Occipital lobe (tissue), 2 donors: Measurements from ENCODE around the gene ASGR1. TPM values are rescaled to one million over a fixed set of nuclear protein-coding genes. Genes with fewer than 3 reads are reported as not detected.

Experiments
- DNase-seq: peaks from one replicate; lab custom pipeline; 2025; lab: John Stamatoyannopoulos, UW
- total RNA-seq: library from RNA; depleted of rRNA; stranded (reverse); fragments of >200 nt; gene quantifications from one replicate; pipeline ENCODE4 v1.2.3, GENCODE V29; 2014

ASGR1 gene
- total RNA-seq = 15.6 TPM

- no peak for DNase-seq
Observed at GRCh38 chr17:7179317-7180254, at the start of gene ASGR1. Gene ASGR1 (minus strand): TSS chr17:7179370. CDS start chr17:7178563, 807 bp downstream.

GRCh38 chr17:7228920-7229319 is 49.8 kb upstream of the ASGR1 start:
- no peak for DNase-seq

- no peak for DNase-seq
Observed at GRCh38 chr17:7226721-7227710, 47.8 kb upstream of the ASGR1 start.

DNA sequence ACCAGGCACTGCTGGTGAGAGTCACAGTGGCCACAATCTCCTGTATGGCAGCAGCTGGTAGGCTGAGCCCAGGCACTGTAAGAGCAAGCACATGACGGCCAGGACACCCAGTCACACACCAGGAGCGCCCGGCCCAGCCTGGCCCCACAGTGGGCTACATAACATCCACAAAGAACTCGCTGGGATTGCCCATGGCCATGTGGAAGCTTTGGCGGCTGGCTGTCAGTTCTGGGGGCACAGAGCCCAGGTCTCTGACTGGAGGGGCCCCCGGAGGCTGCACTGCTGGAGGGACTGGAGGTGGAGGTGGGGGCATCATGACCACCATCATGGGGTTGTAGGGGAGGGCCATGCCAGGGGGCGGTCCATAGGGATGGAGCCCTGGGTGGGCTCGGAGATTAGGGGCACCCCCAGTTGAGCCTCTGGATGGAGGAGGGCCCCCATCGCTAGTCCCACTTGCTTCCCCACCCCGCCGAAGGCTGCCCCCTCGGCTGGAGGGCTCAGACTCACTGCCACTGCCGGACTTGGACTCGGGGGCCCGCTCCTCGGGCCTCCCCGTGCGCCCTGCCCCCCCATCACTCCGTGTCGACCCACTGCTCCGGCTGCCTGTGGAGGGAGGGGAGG is 46.7 kb upstream of the ASGR1 start:
- DNase-seq = no peak

DNA sequence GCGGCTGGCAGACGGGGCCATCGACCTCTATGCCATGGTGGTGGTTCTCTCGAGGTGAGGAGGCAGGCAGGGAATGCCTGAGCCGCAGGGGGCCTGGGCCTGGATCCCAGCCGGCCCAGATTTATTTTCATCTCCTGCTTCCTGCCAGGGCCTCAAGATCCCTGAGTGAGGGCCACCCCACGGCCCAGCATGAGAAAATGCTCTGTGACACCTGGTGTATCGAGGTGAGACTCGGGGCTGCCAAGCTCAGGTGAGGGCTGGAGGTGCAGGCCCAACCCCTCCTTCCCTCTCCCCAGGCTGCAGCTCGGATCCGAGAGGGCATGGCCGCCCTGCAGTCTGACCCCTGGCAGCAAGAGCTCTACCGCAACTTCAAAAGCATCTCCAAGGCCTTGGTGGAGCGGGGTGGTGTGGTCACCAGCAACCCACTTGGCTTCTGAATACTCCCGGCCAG is 45.5 kb upstream of the ASGR1 start:
- DNase-seq = no peak

DNA sequence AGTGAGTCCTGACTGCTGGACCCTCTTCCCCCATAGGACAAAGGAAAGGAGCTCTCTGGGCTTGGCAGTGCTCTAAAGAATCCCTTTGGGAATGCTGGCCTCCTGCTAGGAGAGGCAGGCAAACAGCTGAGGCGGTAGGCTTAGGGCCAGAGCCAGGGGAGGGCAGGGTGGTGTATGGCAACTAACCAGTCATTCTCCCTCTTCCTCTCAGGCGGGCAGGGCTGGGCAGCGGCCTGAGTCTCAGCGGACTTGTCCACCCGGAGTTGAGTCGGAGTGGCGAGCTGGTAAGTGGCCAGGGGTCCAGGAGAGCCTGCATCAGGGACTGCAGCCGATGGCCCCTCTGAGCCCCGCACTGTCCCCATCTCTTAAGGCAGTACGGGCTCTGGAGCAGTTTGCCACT is 44.9 kb upstream of the ASGR1 start:
- no peak for DNase-seq

- DNase-seq = no peak
Observed at GRCh38 chr17:7223375-7223774, 44.2 kb upstream of the ASGR1 start.

GRCh38 chr17:7222972-7223292 is 43.8 kb upstream of the ASGR1 start:
- DNase-seq = no peak

DNA sequence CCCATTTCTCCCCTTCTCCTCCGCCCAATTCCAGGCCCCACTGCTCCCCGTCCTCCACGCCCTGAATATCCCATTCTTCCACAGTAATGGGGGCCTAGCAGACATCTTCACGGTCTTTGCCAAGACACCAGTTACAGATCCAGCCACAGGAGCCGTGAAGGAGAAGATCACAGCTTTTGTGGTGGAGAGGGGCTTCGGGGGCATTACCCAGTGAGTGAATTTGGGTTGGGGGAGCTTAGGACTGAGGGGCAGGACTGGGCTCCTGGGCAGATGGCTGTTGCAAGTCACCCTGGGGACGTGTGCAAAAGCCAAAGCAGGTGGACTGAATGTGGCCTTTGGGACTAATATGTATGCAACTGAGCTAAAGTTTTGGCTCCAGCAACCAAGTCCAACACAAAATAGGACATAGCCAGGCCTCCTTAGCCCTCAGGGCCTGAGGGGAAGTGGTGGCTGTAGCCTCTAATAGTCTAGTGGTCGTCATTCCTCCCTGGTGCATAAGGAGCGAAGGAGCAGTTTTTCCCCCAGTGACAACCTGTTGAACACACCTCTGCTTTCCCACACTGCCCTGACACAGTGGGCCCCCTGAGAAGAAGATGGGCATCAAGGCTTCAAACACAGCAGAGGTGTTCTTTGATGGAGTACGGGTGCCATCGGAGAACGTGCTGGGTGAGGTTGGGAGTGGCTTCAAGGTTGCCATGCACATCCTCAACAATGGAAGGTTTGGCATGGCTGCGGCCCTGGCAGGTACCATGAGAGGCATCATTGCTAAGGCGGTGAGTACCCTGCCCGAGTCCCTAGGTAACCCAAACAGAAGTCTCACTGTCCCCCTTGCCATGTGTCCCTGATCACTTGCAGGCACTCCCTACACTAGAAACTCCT is 43.2 kb upstream of the ASGR1 start:
- DNase-seq = no peak

DNA sequence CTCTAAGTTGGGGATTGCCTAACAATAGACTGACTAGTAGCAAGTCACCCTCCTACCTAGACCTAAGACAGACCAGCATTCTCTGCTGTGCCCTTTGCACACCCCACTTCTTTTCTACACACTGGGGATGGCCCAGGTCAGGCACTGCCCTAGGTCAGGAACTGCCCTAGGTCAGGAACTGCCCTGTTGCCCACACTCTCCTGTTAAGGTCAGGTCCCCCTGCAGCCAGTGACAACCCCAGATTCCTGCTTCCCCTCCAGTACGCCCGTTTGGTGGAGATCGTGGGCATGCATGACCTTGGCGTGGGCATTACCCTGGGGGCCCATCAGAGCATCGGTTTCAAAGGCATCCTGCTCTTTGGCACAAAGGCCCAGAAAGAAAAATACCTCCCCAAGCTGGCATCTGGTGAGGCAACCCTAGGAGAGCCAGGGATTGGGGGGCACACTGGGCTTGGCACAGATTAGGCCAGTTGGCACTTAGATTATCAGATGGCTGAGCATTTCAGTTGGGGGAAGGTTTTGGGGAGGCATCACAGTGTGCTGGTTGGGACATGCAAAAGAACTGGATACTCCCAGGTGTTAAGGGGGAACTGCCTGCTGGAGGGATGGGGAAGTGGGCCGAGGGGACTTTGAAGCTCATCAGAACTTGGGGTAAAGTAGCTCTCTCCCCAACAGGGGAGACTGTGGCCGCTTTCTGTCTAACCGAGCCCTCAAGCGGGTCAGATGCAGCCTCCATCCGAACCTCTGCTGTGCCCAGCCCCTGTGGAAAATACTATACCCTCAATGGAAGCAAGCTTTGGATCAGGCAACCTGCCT is 42.3 kb upstream of the ASGR1 start:
- no peak for DNase-seq

DNA sequence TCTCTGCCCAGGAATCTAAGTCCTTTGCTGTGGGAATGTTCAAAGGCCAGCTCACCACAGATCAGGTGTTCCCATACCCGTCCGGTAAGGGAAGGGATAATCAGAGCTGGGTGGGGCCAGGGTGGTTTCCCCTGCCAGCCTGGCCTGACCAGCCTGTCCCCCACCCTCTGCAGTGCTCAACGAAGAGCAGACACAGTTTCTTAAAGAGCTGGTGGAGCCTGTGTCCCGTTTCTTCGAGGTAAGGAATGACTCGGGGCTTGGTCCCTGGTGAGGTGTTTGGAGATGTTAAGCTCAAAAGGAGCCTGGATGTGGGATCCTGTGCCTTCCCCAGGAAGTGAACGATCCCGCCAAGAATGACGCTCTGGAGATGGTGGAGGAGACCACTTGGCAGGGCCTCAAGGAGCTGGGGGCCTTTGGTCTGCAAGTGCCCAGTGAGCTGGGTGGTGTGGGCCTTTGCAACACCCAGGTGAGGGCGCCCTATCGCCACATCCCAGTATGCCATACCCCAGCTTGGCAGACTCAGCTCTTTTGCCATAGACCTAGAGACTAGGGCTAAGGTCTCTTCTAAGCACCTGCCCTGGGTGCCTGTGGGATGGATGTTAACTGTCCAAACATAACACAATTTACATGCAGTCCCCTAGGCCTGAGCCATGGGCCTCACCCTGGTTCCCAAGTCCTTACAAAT is 41.6 kb upstream of the ASGR1 start:
- no peak for DNase-seq

DNA sequence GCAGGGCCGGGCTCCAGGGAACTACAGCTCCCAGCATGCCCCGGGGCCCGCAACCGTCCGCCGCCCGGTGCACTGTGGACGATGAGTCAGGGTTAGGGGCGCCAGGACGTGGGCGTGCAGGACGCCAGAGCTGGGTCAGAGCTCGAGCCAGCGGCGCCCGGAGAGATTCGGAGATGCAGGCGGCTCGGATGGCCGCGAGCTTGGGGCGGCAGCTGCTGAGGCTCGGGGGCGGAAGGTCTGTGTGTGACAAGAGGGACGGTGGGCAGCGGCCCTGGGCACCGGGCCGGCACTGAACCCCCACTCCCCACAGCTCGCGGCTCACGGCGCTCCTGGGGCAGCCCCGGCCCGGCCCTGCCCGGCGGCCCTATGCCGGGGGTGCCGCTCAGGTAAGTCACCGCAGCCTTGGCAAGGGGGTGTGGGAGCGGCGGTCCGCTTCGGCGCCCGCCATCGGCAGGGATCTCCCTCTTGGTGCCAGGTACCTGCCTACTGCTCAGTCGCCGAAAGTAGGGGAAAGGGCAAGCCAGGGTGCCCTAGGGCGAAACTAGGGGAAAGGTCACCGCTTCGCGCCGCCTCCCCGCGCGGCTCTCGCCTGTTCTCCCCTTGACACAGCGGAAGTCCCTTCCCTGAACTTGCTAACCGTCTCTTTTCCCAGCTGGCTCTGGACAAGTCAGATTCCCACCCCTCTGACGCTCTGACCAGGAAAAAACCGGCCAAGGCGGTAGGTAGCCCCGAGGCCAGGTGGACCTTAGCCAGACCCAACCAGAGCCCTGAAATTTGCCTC is 40.8 kb upstream of the ASGR1 start, which contains the start of the genes ACADVL and DLG4:
Gene ACADVL (plus strand): TSS at position 127 of the 781 bp plus-strand sequence. CDS start 47 bp downstream, at position 174.
Gene DLG4 (minus strand): TSS at position 25 of the 781 bp plus-strand sequence.
- peak; percentile 81 for DNase-seq

GRCh38 chr17:7219229-7219811 is 40.1 kb upstream of the ASGR1 start:
- DNase-seq = no peak

DNA sequence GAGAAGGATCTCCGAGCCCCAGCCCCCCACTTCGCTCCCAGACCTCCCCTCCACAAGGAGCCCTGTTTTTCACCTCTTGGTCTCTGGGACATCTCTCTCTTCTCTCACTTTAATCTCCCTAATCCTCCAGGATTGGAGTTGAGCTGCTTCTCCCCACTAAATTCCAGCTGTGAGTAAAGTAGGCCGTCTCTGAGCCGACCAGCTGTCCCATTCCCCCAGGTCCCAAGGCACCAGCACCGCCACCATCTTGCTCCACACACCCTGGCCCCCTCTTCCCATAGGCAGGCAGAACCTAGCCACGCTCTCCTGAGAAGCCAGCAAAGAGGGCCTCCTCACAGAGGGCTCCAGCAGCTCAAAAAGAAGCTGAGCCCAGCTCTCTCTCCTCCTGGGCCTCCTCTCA is 39.6 kb upstream of the ASGR1 start:
- DNase-seq = no peak

GRCh38 chr17:7218166-7218565 is 39.0 kb upstream of the ASGR1 start:
- no peak for DNase-seq

DNA sequence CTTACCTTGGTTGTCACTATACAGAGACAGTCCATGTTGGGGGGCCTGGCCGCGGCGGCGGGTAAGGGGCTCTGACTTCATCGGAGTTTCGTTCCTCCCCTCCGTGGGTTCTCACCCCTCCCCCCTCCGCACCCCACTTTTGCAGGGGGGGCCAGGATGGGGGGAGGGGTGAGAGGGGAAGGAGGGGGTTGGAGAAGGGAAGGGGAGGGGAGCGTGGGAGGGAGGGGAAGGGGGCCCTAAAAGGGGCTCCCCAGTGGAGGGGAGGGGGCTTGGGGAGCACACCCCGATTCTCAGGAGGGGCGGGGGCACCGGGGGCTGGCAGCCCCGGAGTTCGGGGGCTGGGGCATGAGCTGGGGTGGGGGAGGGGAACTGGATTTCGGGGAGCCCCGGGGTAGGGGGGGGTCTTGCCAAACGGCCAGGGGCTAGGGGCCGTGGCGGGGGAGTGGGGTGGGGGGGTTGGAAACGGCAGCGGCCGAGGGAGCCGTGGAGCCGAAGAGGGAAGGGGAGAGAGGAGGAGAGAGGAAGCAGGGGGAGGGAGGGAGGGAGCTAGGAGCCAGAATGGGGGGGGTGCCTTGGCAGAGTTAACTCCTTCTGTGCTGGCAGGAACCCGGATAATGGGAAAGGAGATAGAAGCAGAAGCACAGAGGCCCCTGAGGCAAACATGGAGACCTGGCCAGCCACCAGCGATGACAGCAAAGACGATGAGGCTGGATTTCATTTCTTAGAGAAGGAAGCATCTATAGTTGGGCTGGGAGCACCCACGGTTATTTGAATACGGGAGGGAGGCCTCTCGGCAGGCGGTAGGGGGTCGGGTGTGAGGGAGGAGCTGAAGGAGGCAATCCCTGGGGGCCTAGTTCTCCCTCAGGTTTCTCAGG is 38.2 kb upstream of the ASGR1 start:
- peak; percentile 18 for DNase-seq
